ENCODE measurements around the gene APOD. TPM values are rescaled to one million over a fixed set of nuclear protein-coding genes. Genes with fewer than 3 reads are reported as not detected.
"Not testable (repeated sequence)": the region's sequence is repeated elsewhere in the genome, so short reads cannot be mapped to it uniquely, and the experiment has no call there.

APOD gene
- total and polyA plus RNA-seq, 2 of the 4 experiments (the other 2 are of a cell fraction): 0.36 TPM; not detected in 1

DNA sequence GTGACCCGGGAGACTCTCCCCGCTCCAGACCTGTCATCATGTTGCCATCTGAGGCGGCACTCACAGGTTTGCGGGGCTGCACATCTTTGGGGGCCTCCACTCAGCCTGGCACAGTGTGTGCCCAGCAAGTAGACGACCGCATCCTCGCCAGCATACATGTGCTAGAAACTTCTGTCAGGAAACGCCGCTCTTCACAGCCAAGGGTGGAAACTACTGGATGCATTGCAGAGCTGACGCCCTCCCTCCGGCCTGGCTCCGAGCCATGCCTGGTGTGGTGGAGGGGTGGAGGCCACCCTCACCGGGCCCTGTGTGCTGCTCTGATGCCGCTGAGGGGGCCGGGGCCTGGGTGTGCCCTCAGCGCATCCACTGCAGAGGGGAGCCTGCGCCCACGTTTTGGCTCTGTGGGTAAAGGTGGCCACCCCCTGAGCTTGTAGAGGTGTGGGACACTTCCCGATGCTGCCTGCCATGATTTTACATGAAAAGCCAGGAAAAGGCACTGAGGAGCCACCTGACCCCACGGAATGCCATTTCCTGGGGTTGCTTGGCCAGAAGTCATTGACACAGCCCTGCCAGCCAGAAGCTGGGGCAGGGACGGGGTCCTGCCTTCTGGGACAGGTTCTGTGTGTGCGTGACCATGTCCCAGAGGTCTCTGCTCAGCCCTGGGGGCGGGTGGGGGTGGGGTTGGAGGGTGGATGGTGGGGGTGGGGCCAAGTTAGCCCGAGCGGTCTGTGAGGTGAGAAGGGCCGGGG, 39.7 kb upstream of the APOD start:
- intact Hi-C loops (cut with micrococcal nuclease); H3K9ac ChIP-seq (ENCODE audit: low read depth, low read length); H2BK15ac ChIP-seq (ENCODE audit: low read depth, low read length); DNase-seq; H3K79me1 ChIP-seq (ENCODE audit: low read depth in 1 of 2, low read length in 2 of 2); ATAC-seq (ENCODE audit: low read depth); H2AK5ac ChIP-seq (ENCODE audit: low read depth, low read length); H3K4ac ChIP-seq (ENCODE audit: low read depth, low read length); H3K9me3 ChIP-seq (ENCODE audit: control insufficient read depth, insufficient read depth, low read length); CTCF ChIA-PET; H3K9me1 ChIP-seq (ENCODE audit: insufficient read depth, low read length); H2AFZ ChIP-seq (replicated peaks; ENCODE audit: low read length, poor library complexity); H4K5ac ChIP-seq (ENCODE audit: low read depth, low read length); H3K18ac ChIP-seq (ENCODE audit: low read depth, low read length); H4K8ac ChIP-seq (ENCODE audit: low read depth in 2 of 2, low read length in 2 of 2); H3K56ac ChIP-seq (ENCODE audit: extremely low read depth, insufficient read depth, low read length); H2BK5ac ChIP-seq (ENCODE audit: low read depth, low read length, poor library complexity, severe bottlenecking); H3K4me1 ChIP-seq (ENCODE audit: control insufficient read depth, insufficient read depth, low read length); H3K23ac ChIP-seq (ENCODE audit: low read depth, low read length); H3K4me2 ChIP-seq (ENCODE audit: low read depth, low read length); H2BK20ac ChIP-seq (ENCODE audit: low read depth, low read length); H2BK120ac ChIP-seq (ENCODE audit: low read depth, low read length); H3K27ac ChIP-seq (ENCODE audit: insufficient read depth, low read length); BruUV-seq (replicated peaks); H4K91ac ChIP-seq (ENCODE audit: insufficient read depth, low read depth, low read length); dilution Hi-C loops (cut with HindIII; ENCODE audit: low sequenced_read_pairs, unreplicated experiment); H3K14ac ChIP-seq (replicated peaks; ENCODE audit: low read depth, low read length); H2AK9ac ChIP-seq (replicated peaks; ENCODE audit: low read depth, low read length, poor library complexity); H3K36me3 ChIP-seq (ENCODE audit: control insufficient read depth, insufficient read depth, low read length); H4K20me1 ChIP-seq (ENCODE audit: insufficient read depth, low read length); POLR2A ChIA-PET (ENCODE audit: unreplicated experiment); H3K4me3 ChIP-seq (ENCODE audit: insufficient read depth, low read depth, low read length): not testable (repeated sequence)
- in situ Hi-C loops (cut with MboI; ENCODE audit: low sequenced_read_pairs): loop anchor here (5.0 kb wide), 1 partner anchor 124 kb away; no protein-coding TSS in a partner anchor
- no CpG with 5 or more reads among the region's 26 CpGs for WGBS, 2 experiments (ENCODE audit: extremely low coverage in 2 of 2, insufficient read length in 1 of 2)
- peaks cover 14% of the 10 kb centered on the region for H3K27me3 ChIP-seq (ENCODE audit: control insufficient read depth, insufficient read depth, low read length)

DNA sequence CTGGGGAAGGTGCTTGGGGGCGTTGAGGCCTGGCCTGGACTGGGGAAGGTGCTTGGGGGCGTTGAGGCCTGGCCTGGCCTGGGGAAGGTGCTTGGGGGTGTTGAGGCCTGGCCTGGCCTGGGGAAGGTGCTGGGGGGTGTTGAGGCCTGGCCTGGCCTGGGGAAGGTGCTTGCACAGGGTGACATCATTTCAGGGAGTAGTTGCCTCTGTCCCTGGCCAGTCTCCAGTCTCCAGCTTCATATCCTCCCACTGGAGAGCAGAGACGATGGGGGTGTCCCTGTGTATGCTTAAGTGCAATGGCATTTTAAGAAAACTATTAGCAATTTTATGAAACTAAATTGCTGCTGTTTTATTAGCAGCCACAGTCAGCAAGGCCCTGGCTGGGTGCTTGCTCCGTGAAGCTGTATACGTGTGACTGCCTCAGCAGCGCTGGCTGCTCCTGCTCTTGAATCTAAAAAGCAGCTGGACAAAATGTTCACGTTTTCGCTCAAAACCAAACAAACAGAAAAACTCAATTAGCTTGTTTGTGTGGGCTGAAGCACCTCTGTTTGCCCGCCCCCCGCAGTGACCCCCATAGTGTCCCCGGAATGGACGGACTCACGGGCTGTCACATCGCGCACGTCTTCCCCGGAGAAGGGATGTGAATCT, 38.9 kb upstream of the APOD start:
- H2BK120ac ChIP-seq (ENCODE audit: low read depth, low read length); H4K91ac ChIP-seq (ENCODE audit: insufficient read depth, low read depth, low read length); H3K4ac ChIP-seq (ENCODE audit: low read depth, low read length); CTCF ChIA-PET; H4K5ac ChIP-seq (ENCODE audit: low read depth, low read length); H3K4me1 ChIP-seq (ENCODE audit: control insufficient read depth, insufficient read depth, low read length); POLR2A ChIA-PET (ENCODE audit: unreplicated experiment); H3K27ac ChIP-seq (ENCODE audit: insufficient read depth, low read length); H3K36me3 ChIP-seq (ENCODE audit: control insufficient read depth, insufficient read depth, low read length); H4K20me1 ChIP-seq (ENCODE audit: insufficient read depth, low read length); H3K23ac ChIP-seq (ENCODE audit: low read depth, low read length); dilution Hi-C loops (cut with HindIII; ENCODE audit: low sequenced_read_pairs, unreplicated experiment); H2BK5ac ChIP-seq (ENCODE audit: low read depth, low read length, poor library complexity, severe bottlenecking); H2AK5ac ChIP-seq (ENCODE audit: low read depth, low read length); ATAC-seq (ENCODE audit: low read depth); H3K9me3 ChIP-seq (ENCODE audit: control insufficient read depth, insufficient read depth, low read length); H2BK20ac ChIP-seq (ENCODE audit: low read depth, low read length); H3K9ac ChIP-seq (ENCODE audit: low read depth, low read length); BruUV-seq (replicated peaks); H3K79me1 ChIP-seq (ENCODE audit: low read depth in 1 of 2, low read length in 2 of 2); H4K8ac ChIP-seq (ENCODE audit: low read depth in 2 of 2, low read length in 2 of 2); H2BK15ac ChIP-seq (ENCODE audit: low read depth, low read length); H3K4me3 ChIP-seq (ENCODE audit: insufficient read depth, low read depth, low read length); H3K27me3 ChIP-seq (ENCODE audit: control insufficient read depth, insufficient read depth, low read length); H3K4me2 ChIP-seq (ENCODE audit: low read depth, low read length); H2AFZ ChIP-seq (replicated peaks; ENCODE audit: low read length, poor library complexity); DNase-seq; H3K14ac ChIP-seq (replicated peaks; ENCODE audit: low read depth, low read length); intact Hi-C loops (cut with micrococcal nuclease); H3K9me1 ChIP-seq (ENCODE audit: insufficient read depth, low read length); H2AK9ac ChIP-seq (replicated peaks; ENCODE audit: low read depth, low read length, poor library complexity); H3K18ac ChIP-seq (ENCODE audit: low read depth, low read length); H3K56ac ChIP-seq (ENCODE audit: extremely low read depth, insufficient read depth, low read length): not testable (repeated sequence)
- in situ Hi-C loops (cut with MboI; ENCODE audit: low sequenced_read_pairs): loop anchor here (5.0 kb wide), 1 partner anchor 125 kb away; no protein-coding TSS in a partner anchor
- WGBS, 2 experiments (ENCODE audit: extremely low coverage in 2 of 2, insufficient read length in 1 of 2): no CpG with 5 or more reads among the region's 17 CpGs

Data from IMR-90 (cell line).